Glomerular endothelial cell (primary cell): ENCODE results near the gene SKIC8. TPM values are rescaled to one million over a fixed set of nuclear protein-coding genes. Genes with fewer than 3 reads are reported as not detected.

ENCODE experiments used
- DNase-seq: peaks from one replicate; pipeline ENCODE4 v3.0.0-alpha.2; 2011; ENCODE audit warnings: low read depth, low spot score; ENCODE audit errors: extremely low read depth
- total RNA-seq: library from RNA; depleted of rRNA; stranded (reverse); fragments of >200 nt; gene quantifications from 2 replicates; pipeline ENCODE4 v1.2.3, GENCODE V29; 2015

SKIC8 gene
- total RNA-seq, 1 donor from 2014 or later, result 45.0 TPM

GRCh38 chr15:78233496-78233895 lies 65.9 kb downstream of the SKIC8 start:
- DNase-seq, result no peak

Other genes starting within 250 kb of the SKIC8 start
- 30.7 and 41.5 TPM in 2 replicates for gene TBC1D2B, start 221.9 kb downstream of the SKIC8 start, total RNA-seq
- gene SH2D7, start 207.0 kb downstream of the SKIC8 start, total RNA-seq, result not detected in 2 replicates
- gene CIB2, start 168.2 kb downstream of the SKIC8 start, total RNA-seq, result 1.9 and 7.5 TPM in 2 replicates
- gene IDH3A, start 150.2 kb downstream of the SKIC8 start, total RNA-seq, result 32.8 and 38.6 TPM in 2 replicates
- under 0.01 TPM in 1 of 2 replicates, not detected in the other for gene ACSBG1, start 65.0 kb downstream of the SKIC8 start, total RNA-seq
- 10.2 and 12.2 TPM in 2 replicates for gene DNAJA4, start 35.0 kb downstream of the SKIC8 start, total RNA-seq
- gene CRABP1, start 40.7 kb upstream of the SKIC8 start, total RNA-seq, result not detected in 2 replicates
- 19.1 and 27.2 TPM in 2 replicates for gene IREB2, start 138.6 kb upstream of the SKIC8 start, total RNA-seq
- gene HYKK, start 208.0 kb upstream of the SKIC8 start, total RNA-seq, result 1.2 and 3.0 TPM in 2 replicates
- 241 and 269 TPM in 2 replicates for gene PSMA4, start 240.8 kb upstream of the SKIC8 start, total RNA-seq